HG03045 (cell line): ENCODE data around the gene HDAC2.
"Not testable (repeated sequence)": the region's sequence is repeated elsewhere in the genome, so short reads cannot be mapped to it uniquely, and the experiment has no call there.

Experiments used
- ATAC-seq: cut with Tn5 transposase; IDR thresholded peaks from one replicate; pipeline ENCODE4 v1.9.1; 2021; ENCODE audit warnings: mild to moderate bottlenecking, moderate library complexity; ENCODE audit not compliant: unreplicated experiment

HDAC2 gene

DNA sequence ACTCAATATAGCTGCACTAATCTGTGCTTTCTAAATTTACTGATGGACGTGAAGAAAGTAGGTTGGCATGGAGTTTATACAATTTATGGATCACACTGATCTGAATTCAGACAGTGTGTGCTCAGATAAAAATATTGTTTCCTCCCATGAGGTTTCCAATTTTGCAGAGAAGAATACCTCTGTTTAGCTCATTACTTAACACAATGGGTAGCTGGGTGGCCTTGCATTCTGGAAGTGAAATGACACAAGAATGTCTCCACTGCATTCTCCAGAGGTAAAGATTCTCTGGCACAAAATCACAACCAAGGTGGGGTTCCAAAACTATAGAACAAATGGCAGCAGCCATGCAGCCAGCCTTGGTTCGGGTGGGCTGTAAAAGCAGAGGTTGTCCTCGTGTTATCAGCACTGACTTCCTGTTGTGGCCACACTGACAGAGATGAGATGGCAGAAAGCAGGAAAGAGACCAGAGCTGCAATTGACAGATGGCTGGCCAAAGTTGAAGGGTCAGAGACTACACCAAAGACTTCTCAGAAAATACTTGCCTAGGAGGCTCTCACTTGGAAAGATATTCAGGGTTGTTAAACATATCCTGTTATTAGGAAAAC lies 50.2 kb downstream of the HDAC2 start:
- ATAC-seq = no peak

DNA sequence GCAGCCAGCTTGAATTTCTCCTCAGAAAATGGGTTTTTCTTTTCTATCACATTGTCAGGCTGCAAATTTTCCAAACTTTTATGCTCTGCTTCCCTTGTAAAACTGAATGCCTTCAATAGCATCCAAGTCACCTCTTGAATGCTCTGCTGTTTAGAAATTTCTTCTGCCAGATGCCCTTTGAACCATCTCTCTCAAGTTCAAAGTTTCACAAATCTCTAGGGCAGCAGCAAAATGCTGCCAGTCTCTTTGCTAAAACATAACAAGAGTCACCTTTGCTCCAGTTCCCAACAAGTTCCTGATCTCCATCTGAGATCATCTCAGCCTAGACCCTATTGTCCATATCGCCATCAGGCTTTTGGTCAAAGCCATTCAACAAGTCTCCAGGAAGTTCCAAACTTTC lies 60.7 kb downstream of the HDAC2 start:
- not testable (repeated sequence) for ATAC-seq

DNA sequence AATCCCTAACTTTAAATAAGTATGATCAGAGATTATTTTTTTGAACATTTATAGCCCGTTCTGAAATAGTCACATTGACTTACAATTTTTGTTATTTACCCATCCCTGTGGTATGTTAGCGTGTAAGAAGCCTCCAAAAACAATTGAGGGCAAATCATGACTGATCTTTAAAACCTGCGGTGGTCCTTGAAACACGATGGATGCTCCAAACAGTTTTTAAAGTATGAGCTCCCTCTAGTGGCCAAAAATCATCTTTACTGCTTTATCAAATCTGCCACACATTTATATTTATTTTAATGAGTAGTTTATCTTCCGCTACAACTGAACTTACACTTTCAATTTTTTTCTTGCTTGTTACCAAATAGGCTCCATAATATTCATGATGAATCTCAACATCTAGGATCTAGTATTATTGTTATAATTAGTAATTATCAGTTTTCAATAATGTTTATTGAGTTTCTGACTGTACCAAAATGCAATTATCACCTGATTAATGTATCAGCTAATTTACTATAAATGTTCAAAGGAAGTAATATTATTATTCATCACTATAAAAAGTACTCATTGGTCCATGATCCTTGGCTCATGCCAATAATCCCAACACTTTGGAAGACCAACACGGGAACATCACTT lies 61.6 kb downstream of the HDAC2 start:
- ATAC-seq = no peak

DNA sequence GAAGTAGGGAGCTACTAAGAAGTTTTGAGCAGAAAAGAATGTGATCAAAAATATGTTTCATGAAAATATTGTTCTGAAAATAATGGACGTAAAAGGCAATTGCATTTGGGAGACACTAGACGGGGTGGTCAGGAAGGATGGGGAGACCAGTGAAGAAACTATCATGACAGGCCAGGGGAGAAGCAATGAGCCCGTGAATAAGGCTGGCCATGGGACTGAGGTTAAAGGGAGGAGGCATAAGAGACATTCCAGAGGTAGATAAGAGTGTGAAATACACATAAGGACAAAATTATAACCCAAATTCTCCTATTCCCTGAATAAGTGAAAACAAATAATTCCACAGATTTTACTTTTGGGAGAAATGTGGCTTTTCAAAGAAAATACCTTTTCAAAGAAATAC lies 62.1 kb downstream of the HDAC2 start:
- no peak for ATAC-seq

DNA sequence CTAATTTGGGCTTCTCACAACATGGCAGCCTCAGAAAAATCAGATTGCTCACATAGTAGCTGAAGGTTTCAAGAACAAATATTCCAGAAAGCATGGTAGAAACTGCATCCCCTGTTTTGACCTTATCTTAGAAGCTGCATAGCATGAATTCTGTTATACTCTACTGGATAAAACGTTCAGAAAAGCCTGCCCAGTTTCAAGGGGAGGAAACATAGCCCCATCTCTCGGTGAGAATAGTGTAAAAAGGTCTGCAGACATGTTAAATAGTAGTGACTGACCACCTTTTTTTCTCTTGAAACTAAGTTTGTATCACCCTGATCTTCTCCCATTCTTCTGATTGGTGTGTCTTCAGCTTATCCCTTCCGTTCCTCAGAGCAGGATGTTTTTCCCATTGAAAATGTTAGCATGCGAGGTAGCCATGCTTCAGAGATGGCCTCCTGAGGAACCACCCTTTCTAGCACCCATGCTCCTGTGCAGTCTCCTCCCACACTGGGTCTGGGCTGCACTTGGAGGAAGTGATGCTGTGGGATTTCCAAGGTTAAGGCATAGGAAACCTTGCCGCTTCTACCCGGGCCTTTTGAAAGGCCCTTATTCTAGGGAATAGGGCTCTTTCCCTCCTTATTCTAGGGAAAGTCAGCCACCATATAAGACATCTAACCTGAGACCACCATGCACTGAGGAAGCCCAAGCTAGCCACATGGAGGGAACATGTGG lies 63.7 kb downstream of the HDAC2 start:
- no peak for ATAC-seq

DNA sequence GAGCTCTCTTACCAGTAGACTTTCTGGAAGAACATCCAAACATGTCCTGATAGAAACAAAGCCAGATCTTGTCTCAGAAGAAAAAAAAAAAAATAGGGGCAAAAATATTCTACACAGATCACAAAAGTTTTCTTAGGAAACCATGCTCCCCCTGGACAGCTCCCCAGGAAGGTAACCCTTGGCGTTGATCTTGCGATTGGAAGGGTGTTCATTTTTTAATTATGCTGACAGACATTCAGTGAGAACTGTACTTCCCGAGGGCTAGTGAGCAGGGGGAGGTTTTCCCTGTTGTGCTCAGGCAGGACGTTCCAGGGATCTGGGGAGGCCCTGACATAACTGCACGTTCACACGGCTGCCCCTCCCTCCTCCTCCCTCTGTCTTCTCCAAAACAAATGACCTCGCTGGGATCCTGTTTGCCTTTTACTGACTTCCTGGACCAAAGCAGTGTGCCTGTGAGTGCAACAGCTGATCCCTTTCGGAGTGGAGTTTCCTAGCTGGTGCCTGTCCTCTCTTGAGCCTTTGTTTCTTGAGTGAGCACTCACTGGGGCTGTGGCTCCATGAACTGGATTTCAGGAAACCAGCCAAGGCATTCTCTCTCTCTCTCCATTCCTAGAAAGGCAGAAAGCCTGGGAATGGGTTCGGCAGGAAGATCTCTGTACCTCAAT lies 67.2 kb downstream of the HDAC2 start:
- ATAC-seq = no peak

DNA sequence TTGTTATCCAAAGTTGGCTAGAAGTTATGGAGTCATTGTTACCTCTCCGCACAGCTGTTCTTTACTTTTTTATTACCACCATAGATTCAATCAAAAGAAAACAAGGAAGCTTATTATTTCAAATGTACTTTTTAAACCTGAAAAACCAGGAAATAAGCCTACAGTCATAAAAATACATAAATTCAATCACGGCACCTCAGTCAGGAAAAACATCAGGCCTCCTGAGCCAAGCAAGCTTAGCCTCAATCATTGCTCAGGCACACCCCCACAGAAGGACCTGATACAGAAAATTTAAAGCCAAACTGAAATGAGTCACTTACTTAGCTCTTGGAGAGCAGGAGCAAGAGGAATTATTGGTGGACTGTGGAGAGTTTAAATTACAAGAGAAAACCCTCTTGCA lies 69.5 kb downstream of the HDAC2 start:
- ATAC-seq = no peak

DNA sequence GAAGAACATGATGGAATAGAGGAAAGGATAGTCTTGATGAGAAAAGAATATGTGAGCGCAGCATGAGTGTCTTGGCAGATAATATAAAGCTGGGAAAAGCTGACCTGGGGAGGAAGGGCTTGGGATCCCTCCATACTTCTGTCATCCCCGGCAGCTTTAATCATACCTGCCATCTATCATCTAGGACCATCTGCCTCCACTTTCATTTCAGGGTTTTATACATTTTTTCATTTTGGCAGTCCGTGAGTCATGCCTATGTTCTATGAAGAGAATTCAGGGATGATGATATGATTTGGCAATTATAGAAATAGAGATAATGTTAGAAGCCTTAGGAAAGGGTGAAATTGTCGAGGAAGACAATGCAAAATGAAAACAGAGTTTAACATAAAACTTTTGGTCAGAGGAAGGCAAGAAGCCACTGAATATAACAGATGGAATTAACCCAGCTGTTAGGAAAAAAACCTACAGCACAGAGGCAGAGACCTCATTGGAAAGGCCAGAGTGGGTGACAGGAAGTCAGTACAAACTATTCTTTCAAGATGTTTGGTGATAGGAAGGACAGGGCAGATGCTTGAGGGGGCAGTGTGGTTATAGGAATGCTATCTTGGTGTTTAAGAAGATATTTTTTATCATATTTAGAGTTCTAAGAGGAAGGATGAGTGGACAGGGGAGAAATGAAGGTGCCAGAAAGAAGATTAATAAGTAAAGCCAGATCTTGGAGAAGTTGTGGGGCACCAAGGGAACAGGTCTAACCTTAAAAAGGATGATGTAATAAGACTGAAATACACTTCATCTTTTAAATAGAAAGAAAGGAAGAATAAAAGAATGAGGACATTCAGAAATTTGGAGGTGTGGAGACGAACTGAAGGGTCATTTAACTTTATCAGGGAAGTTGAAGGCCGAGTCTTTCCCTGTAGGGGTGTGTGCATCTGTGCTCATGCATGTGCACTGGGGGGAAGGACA lies 76.0 kb downstream of the HDAC2 start:
- ATAC-seq = no peak

DNA sequence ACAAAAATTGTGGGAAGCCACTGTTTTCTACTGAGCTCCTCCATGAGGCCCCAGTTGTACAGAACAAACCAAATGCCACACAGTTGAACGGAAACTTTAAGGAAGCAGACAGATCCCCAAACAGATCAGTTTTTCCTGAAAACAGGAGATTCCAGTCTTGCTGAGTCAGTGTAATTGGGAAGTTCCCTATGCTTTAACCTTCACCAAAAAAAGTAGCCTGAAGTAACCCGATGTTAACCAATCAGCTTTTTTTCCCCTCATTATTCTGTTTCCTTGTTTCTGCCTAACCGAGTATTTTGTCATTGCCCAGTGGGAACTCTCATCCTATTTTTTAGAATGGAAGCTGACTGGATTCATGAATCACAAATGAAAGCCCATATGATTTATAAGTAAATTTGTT lies 77.1 kb downstream of the HDAC2 start:
- no peak for ATAC-seq

DNA sequence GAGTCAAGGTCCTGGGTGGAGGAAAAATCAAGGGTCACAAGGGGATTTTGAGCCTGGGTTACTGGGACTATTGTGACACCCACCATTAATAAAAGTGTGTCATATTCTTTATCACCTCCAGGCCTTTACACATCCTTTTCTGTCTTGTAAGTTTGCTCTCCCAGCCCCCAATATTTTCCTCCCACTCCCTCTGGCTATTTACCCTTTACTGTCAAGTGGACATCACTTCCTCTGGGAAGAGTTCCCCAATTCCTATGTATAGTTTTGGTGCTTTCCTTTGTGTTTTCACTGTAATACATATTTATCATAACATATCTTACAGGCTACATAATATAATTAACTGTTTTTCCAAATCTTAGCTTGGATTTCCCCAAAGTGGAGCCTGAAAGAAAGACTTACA lies 77.5 kb downstream of the HDAC2 start:
- ATAC-seq = no peak

DNA sequence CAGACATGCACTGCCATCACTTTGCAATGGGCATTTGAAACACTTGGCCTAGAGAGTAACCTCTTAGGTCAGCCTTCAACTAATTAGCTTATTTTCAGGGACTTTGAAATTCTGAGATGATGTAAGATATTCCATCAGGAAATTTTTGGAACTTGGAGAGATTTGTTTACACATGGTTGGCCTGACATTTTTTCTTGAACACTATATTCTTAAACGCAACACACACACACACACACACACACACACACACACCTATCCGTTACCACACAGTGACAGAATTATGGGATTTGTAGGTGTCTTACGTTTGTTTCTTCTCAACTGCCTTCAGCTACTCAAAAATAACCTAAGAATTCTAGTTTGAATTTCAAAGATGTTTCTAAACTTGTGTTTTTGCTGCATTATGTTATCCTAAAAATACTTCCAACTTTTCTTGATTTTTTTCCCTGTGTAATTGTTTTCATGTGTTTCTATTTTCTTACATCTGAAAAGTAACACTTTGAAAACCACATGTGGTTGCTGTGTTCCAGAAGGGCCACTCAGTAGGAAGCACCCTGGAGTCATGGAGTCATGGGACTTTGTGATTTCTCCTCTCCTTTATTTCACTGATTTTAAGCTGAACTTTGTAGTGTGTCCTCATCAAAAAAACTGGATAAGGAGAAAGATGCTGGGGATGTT lies 81.9 kb downstream of the HDAC2 start:
- no peak for ATAC-seq

DNA sequence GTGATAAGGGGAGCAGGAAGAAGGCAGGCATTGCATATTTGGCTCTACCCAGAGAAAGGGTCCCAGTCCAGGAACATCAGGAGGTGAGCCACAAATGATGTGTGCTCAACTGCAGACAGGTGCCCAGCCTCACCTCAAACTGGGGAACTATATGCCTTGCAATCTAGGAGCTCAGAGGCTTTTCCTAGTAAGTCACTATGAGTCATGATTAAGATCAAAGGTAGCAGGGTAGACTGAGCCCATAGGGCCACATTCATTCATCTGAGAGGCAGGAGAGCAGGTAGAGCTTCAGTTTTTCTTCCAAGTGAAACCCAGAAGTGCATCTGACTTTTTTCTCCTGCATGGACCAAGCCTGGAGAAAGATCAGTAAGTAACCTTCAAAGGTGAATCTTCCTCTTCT lies 82.5 kb downstream of the HDAC2 start:
- no peak for ATAC-seq

DNA sequence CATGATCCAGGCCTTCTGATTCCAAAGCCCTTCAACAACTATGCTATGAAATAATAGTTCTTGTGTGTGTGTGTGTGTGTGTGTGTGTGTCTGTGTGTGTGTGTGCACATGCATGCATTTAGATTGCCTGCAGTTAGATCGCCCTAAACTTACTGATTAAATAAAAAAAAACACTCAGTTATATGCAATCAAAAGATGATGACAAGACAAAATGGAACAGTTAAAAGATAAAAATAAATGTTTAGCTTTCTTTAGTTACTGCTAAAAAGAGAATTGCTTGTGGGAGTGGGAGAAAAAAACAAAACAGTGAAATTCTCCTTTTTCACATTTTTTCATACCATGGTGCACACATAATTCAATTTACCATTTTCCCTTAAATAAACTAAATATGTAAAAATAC lies 84.4 kb downstream of the HDAC2 start:
- ATAC-seq = no peak

DNA sequence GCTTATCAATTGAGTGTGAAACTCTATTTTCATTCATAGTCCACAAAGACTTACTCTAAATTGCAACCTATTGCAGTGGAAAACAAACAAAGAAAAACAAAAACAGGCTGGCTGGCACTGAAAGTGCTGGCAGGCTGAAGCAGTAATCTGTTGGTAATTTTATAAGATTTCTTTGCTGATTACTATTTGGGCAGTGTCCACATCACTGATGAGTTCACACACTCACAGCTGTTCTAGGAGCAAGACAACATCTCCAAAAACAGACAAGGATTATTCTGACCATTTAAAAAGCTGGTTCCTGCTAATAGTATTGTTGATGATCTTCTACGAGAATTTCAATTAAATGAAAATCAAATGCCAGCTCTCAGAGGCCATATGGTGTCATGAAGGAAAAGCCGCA lies 86.9 kb downstream of the HDAC2 start:
- no peak for ATAC-seq
